GM06990 (cell line): ENCODE measurements around the gene THAP3.

Source experiments
- DNase-seq: peaks from one replicate; pipeline ENCODE4 v3.0.0-alpha.2; 2011; ENCODE audit not compliant: insufficient read length; ENCODE audit errors: extremely low read depth
- H3K27me3 ChIP-seq: replicated peaks from 2 replicates; pipeline ENCODE4 v1.6.0; 2011; ENCODE audit warnings: low read length; ENCODE audit not compliant: control insufficient read depth, insufficient read depth
- H3K36me3 ChIP-seq: 2 replicates; pipeline ENCODE4 v1.5.1; 2011; ENCODE audit warnings: low read length; ENCODE audit not compliant: control insufficient read depth, insufficient read depth
- H3K4me3 ChIP-seq: replicated peaks from 2 replicates; pipeline ENCODE4 v1.5.1; 2011; ENCODE audit warnings: low read depth, mild to moderate bottlenecking, control low read depth, low read length
- TF ChIP-seq, protein P1 (sequence below): IDR thresholded peaks from 2 replicates; pipeline ENCODE4 v1.5.1; 2011; ENCODE audit warnings: low read length, control low read depth, mild to moderate bottlenecking, inconsistent platforms; ENCODE audit not compliant: insufficient read depth, poor library complexity, severe bottlenecking

Gene THAP3

DNA sequence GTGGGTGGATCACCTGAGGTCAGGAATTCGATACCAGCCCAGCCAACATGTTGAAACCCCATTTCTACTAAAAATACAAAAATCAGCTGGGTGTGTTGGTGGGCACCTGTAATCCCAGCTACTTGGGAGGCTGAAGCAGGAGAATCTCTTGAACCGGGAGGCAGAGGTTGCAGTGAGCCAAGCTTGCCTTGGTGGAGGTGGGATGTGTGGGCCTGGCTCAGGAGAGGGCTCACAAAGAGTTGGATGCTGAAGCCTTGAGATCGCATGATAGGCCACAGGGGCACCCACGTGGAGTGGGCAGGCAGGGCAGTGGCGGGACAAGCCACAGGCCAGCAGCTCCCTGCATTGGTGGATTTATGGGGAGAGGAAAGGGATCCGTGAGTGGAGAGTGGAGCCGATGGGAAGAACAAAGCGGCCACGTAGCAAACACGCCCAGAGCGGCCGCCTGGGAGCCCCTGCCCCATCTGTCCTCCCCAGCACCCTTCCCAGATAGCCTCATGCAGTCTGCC is 4.4 kb downstream of the THAP3 start:
- Histone ChIP-seq H3K4me3 (no peak overlapping the region), H3K36me3 (peaks cover 14% of the 10 kb centered on the region), H3K27me3 (no peaks in the 10 kb centered on the region)
- TF ChIP-seq, protein P1, sequence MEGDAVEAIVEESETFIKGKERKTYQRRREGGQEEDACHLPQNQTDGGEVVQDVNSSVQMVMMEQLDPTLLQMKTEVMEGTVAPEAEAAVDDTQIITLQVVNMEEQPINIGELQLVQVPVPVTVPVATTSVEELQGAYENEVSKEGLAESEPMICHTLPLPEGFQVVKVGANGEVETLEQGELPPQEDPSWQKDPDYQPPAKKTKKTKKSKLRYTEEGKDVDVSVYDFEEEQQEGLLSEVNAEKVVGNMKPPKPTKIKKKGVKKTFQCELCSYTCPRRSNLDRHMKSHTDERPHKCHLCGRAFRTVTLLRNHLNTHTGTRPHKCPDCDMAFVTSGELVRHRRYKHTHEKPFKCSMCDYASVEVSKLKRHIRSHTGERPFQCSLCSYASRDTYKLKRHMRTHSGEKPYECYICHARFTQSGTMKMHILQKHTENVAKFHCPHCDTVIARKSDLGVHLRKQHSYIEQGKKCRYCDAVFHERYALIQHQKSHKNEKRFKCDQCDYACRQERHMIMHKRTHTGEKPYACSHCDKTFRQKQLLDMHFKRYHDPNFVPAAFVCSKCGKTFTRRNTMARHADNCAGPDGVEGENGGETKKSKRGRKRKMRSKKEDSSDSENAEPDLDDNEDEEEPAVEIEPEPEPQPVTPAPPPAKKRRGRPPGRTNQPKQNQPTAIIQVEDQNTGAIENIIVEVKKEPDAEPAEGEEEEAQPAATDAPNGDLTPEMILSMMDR = no peak
- DNase-seq = no peak

DNA sequence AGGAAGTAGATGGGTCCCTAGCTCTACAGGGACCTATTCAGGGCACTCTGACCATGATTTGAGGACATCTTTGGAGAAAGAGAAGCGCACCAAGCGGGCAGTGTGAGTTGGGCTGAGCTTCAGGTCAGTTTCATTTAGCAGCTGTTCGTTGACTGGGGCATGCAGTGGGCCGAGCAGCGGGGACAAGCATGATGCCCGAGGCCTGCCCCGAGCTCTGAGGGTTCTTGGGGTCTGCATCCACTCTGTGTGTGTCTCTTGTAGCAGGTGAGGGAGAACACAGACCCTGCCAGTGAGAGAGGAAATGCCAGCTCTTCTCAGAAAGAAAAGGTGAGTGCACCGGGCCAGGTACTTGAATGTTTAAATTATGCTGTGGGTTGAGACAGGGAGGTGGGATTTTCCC is 5.4 kb downstream of the THAP3 start:
- H3K36me3 ChIP-seq = peaks cover 21% of the 10 kb centered on the region
- no peak for DNase-seq
- H3K27me3 ChIP-seq = no peaks in the 10 kb centered on the region
- H3K4me3 ChIP-seq = no peak overlapping the region
- TF ChIP-seq, protein P1 = no peak

DNA sequence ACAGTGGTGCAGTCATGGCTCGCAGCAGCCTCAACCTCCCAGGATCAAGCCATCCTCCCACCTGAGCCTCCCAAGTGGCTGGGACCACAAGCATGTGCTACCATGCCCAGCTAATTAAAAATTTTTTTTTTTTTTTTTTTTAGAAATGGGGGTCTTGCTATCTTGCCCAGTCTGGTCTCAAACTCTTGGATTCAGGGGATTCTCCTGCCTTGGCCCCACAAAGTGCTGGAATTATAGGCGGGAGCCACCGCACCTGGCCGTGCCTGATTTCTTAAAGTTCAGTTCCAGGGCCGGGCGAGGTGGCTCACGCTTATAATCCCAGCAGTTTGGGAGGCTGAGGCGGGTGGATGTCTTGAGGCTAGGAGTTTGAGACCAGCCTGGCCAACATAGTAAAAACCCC is 6.4 kb downstream of the THAP3 start:
- TF ChIP-seq, protein P1 = no peak
- DNase-seq = no peak
- peaks cover 28% of the 10 kb centered on the region for H3K36me3 ChIP-seq
- H3K4me3 ChIP-seq = no peak overlapping the region
- no peaks in the 10 kb centered on the region for H3K27me3 ChIP-seq

DNA sequence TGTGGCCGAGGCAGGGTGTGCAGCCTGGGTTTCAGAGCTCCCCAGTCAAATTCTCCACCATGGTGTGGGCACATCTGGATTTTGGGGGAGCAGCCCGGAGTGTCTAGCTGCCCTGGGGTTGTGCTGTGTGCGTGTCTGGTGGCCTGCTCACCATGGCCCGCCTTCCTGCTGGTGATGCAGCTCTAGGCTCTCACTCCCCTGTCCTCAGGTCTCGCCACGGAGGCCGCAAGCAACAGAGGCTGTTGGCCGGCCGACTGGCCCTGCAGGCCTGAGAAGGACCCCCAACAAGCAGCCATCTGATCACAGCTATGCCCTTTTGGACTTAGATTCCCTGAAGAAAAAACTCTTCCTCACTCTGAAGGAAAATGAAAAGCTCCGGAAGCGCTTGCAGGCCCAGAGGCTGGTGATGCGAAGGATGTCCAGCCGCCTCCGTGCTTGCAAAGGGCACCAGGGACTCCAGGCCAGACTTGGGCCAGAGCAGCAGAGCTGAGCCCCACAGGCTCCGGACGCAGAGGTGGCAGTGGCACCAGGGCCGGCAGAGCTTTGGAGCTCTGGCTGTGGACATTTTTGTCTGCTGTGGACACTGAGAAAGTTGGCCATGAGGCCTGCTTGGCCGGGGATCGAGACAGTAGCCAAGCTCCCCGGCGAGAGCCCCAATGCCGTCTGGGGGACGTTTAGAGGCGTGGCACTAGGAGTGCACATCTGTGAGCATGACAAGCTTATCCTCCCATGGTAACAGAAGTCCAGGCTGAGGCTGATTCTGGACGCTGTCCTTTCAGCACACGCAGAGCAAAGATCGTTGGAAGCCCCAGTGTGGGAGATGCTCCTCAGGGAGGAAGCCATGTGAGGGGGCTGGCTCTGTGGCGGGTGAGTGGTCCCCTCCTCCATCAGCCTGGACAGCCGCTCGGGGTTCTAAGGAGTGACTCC is 8.2 kb downstream of the THAP3 start:
- H3K27me3 ChIP-seq = no peaks in the 10 kb centered on the region
- no peak overlapping the region for H3K4me3 ChIP-seq
- TF ChIP-seq, protein P1 = no peak
- peaks cover 34% of the 10 kb centered on the region for H3K36me3 ChIP-seq
- no peak for DNase-seq

DNA sequence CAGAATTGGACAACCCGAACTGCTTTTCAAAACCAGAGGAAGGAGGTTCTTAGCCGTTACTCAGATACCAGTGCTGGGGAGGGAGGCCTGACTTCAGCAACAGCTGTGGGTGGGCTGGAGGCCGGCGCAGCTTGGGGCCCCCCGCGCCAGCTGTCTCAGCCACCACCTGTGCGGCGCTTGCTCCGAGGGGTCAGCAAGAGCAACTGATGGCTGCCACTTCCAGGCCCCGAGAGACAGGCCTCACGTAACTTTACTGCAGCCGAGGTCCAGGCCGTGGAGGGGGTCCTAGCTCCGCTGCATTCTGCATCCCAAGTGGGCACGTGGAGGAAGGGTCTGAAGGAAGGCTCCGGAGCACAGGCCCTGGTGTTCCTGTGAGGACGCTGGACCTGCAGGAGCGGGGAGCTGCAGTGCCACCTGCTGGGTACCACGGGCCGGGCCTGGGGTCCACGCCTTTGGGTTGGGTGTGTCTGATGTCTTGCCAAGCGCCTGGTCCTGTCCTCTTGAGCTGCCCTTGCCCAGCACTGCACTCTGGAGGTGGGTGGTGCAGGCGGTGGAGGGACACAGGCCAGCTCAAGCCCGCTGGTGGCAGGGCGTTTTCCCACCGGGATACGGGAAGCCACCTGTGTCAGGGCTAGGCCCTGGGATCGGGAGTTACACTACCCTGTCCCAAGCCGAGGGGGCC is 9.8 kb downstream of the THAP3 start:
- H3K36me3 ChIP-seq = peaks cover 33% of the 10 kb centered on the region
- H3K4me3 ChIP-seq = no peak overlapping the region
- no peak for DNase-seq
- H3K27me3 ChIP-seq = no peaks in the 10 kb centered on the region
- TF ChIP-seq, protein P1 = peak; percentile 50
